Measurements from ENCODE around the gene INTS3. TPM values are rescaled to one million over a fixed set of nuclear protein-coding genes. Genes with fewer than 3 reads are reported as not detected.

INTS3 gene
- total and polyA plus RNA-seq, 2 of the 8 experiments (the other 6 are each of a cell fraction or from before 2014, with no cell fraction given): 66.8 to 93.2 TPM

- no peak overlapping the region for H3K27ac ChIP-seq (ENCODE audit: low read depth, low read length)
- no peak for FAIRE-seq
- no peak for TF ChIP-seq USF2 (IDR thresholded peaks at IDR 0.05; ENCODE audit: low read length)
- no peak for TF ChIP-seq GABPA (IDR thresholded peaks at IDR 0.05; ENCODE audit: borderline replicate concordance, insufficient read depth, low read length)
- no peak for TF ChIP-seq NANOG (IDR thresholded peaks at IDR 0.05; ENCODE audit: insufficient read depth, low read depth, low read length, poor library complexity, severe bottlenecking)
- TF ChIP-seq POLR2AphosphoS5 (IDR thresholded peaks at IDR 0.05; ENCODE audit: low read depth, low read length): no peak
- TF ChIP-seq BACH1 (IDR thresholded peaks at IDR 0.05; ENCODE audit: low read length): no peak
- no peak for TF ChIP-seq NRF1 (IDR thresholded peaks at IDR 0.05; ENCODE audit: low read depth, low read length)
- no peak for TF ChIP-seq TAF7 (optimal IDR thresholded peaks at IDR 0.05; ENCODE audit: borderline replicate concordance, low read depth, low read length)
- TF ChIP-seq ASH2L (IDR thresholded peaks at IDR 0.05; ENCODE audit: low read length): no peak
- no peak for TF ChIP-seq POLR2A (IDR thresholded peaks at IDR 0.05; ENCODE audit: control extremely low read depth in 1 of 2, low read depth in 2 of 2, low read length in 2 of 2)
- no peak for TF ChIP-seq SP1 (IDR thresholded peaks at IDR 0.05; ENCODE audit: low read depth, low read length)
- TF ChIP-seq, protein P1, sequence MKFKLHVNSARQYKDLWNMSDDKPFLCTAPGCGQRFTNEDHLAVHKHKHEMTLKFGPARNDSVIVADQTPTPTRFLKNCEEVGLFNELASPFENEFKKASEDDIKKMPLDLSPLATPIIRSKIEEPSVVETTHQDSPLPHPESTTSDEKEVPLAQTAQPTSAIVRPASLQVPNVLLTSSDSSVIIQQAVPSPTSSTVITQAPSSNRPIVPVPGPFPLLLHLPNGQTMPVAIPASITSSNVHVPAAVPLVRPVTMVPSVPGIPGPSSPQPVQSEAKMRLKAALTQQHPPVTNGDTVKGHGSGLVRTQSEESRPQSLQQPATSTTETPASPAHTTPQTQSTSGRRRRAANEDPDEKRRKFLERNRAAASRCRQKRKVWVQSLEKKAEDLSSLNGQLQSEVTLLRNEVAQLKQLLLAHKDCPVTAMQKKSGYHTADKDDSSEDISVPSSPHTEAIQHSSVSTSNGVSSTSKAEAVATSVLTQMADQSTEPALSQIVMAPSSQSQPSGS (IDR thresholded peaks at IDR 0.05; ENCODE audit: low read length): no peak
Observed at GRCh38 chr1:153803470-153804056, 75.7 kb downstream of the INTS3 start.

More at GRCh38 chr1:153803470-153804056, 75.7 kb downstream of the INTS3 start:
- Histone ChIP-seq H3K9me3 (ENCODE audit: insufficient read depth in 2 of 2, low read depth in 1 of 2, low read length in 1 of 2) (no peaks in the 10 kb centered on the region), H3K23me2 (ENCODE audit: low read depth, low read length) (no peaks in the 10 kb centered on the region), H4K8ac (ENCODE audit: extremely low read depth, insufficient read depth, low read length) (no peak overlapping the region), H3K4me3 (ENCODE audit: extremely low read depth in 1 of 4, insufficient read depth in 2 of 4, low read depth in 3 of 4, low read length in 4 of 4) (no peak overlapping the region), H3K9ac (replicated peaks in 1 of 4; ENCODE audit: extremely low read depth in 1 of 4, low read depth in 3 of 4, low read length in 3 of 4) (no peak overlapping the region), H3K18ac (ENCODE audit: extremely low read depth, low read length) (no peak overlapping the region), H2BK12ac (ENCODE audit: low read depth, low read length) (no peak overlapping the region), H3K23ac (ENCODE audit: insufficient read length) (no peak overlapping the region), H3K36me3 (ENCODE audit: control insufficient read depth in 2 of 4, insufficient read depth in 4 of 4, low read length in 3 of 4) (peaks cover 0 to 9% (median 7%) of the 10 kb centered on the region in 4 experiments; a peak in 3 of 8 replicates), H4K20me1 (replicated peaks in 1 of 2; ENCODE audit: control insufficient read depth in 1 of 2, insufficient read depth in 2 of 2, low read length in 2 of 2) (peaks cover 0 to 3% of the 10 kb centered on the region in 2 experiments), H4K5ac (ENCODE audit: insufficient read length, low read depth, low read length) (no peak overlapping the region), H3K4me1 (replicated peaks in 1 of 4; ENCODE audit: control insufficient read depth in 3 of 4, insufficient read depth in 4 of 4, low read length in 3 of 4) (no peaks in the 10 kb centered on the region), H2BK120ac (replicated peaks; ENCODE audit: low read depth, low read length) (no peak overlapping the region), H3K4ac (replicated peaks; ENCODE audit: insufficient read length, low read depth, low read length) (no peak overlapping the region), H3K56ac (replicated peaks; ENCODE audit: insufficient read length, low read depth, low read length) (no peak overlapping the region), H2BK5ac (ENCODE audit: low read depth, low read length) (no peak overlapping the region), H3K14ac (ENCODE audit: insufficient read length) (no peak overlapping the region), H3K79me2 (ENCODE audit: control insufficient read depth in 1 of 2, insufficient read depth in 2 of 2, low read length in 2 of 2) (no peaks in the 10 kb centered on the region), H2AFZ (ENCODE audit: low read length) (no peak overlapping the region), H3K4me2 (ENCODE audit: insufficient read depth in 1 of 2, low read depth in 2 of 2, low read length in 2 of 2) (no peak overlapping the region), H3K79me1 (ENCODE audit: low read depth, low read length) (0 out of 2 replicates have a peak, but pooled peaks cover 2% of the 10 kb centered on the region), H4K91ac (replicated peaks; ENCODE audit: insufficient read length, low read length) (no peak overlapping the region), H2BK20ac (ENCODE audit: low read length) (no peak overlapping the region), H3K27me3 (replicated peaks in 1 of 4; ENCODE audit: control insufficient read depth in 3 of 4, extremely low read depth in 1 of 4, insufficient read depth in 3 of 4, low read length in 3 of 4) (no peaks in the 10 kb centered on the region), H2AK5ac (ENCODE audit: low read depth, low read length) (no peak overlapping the region), H2BK15ac (ENCODE audit: low read length) (no peak overlapping the region)
- CTCF ChIA-PET (ENCODE audit: partially characterized antibody): interaction anchor here (0.6 to 1.6 kb wide), 6 partner anchors 10 to 184 kb away, joined by 3 to 6 read pairs (median 3); partner anchors contain the start of gene RAB13
- no peak for DNase-seq (ENCODE audit: low read depth in 1 of 2, low spot score in 2 of 2)
- 84% methylated on average over 3 of the region's 3 CpGs; no CpG with 5 or more reads in 1 of the 2 experiments for WGBS, 2 experiments (ENCODE audit: extremely low coverage in 1 of 2, insufficient coverage in 1 of 2, insufficient read length in 1 of 2, insufficient replicate concordance in 2 of 2, low coverage in 1 of 2, low lambda C conversion rate in 2 of 2, missing lambda C conversion rate in 1 of 2)
- POLR2A ChIA-PET (ENCODE audit: partially characterized antibody): interaction anchor here (1.5 to 15.1 kb wide), 6 partner anchors 11 to 189 kb away, joined by 3 to 153 read pairs (median 5); partner anchors contain the start of genes GATAD2B and RPS27

All from H1 (cell line).